Cardiac fibroblast (primary cell): Measurements from ENCODE around the gene AGK.

Experiments used
- DNase-seq, 2 donors: peaks; one replicate each; pipeline versions ENCODE4 v3.0.0 to v3.0.0-alpha.2; 2010; ENCODE audit warnings: low read depth in 2 of 2
- H3K4me3 ChIP-seq, 2 donors: replicated peaks in 1 of 2; 1 replicate in 1 of 2; 2 replicates in 1 of 2; pipeline ENCODE4 v1.5.1; 2011; ENCODE audit warnings: low read depth in 2 of 2, low read length in 2 of 2, mild to moderate bottlenecking in 2 of 2, moderate library complexity in 1 of 2
- CTCF ChIP-seq: IDR thresholded peaks from one replicate; pipeline ENCODE4 v1.5.1; 2011; ENCODE audit warnings: low read depth, mild to moderate bottlenecking, low read length, inconsistent platforms

AGK gene

GRCh38 chr7:141649865-141650634, 98.8 kb downstream of the AGK start:
- peak; percentile 81 for TF ChIP-seq CTCF
- H3K4me3 ChIP-seq, result no peak overlapping the region
- peak; percentile 87 to 94 for DNase-seq

- DNase-seq, result no peak
- no peak for TF ChIP-seq CTCF
- no peak overlapping the region for H3K4me3 ChIP-seq
Observed at GRCh38 chr7:141651417-141651816, 100.2 kb downstream of the AGK start.

GRCh38 chr7:141652691-141653090, 101.5 kb downstream of the AGK start:
- H3K4me3 ChIP-seq, result no peak overlapping the region
- DNase-seq, result no peak

GRCh38 chr7:141654551-141654950, 103.3 kb downstream of the AGK start:
- peak; percentile 81 for TF ChIP-seq CTCF
- no peak overlapping the region for H3K4me3 ChIP-seq
- peak; percentile 80 to 81 for DNase-seq

More at GRCh38 chr7:141652691-141653090, 101.5 kb downstream of the AGK start:
- TF ChIP-seq CTCF, result no peak

GRCh38 chr7:141659501-141659900, 108.3 kb downstream of the AGK start:
- no peak for TF ChIP-seq CTCF
- DNase-seq, result no peak
- H3K4me3 ChIP-seq, result no peak overlapping the region

- DNase-seq, result no peak
- TF ChIP-seq CTCF, result no peak
- H3K4me3 ChIP-seq, result no peak overlapping the region
Observed at GRCh38 chr7:141660259-141660658, 109.0 kb downstream of the AGK start.
